HG02588 (cell line): ENCODE results near the gene CDC42BPB.
A peak's percentile ranks its signal among the peaks of the same experiment; 100 is the strongest.

Source experiments
- ATAC-seq: cut with Tn5 transposase; IDR thresholded peaks from one replicate; pipeline ENCODE4 v1.9.1; 2021; ENCODE audit warnings: mild to moderate bottlenecking, moderate library complexity; ENCODE audit not compliant: unreplicated experiment

The CDC42BPB gene

GRCh38 chr14:103094406-103095209 lies 37.3 kb upstream of the CDC42BPB start, which contains the start of gene EXOC3L4:
Gene EXOC3L4, plus strand, starts transcription at chr14:103094725. Its CDS starts 5,495 bp downstream, at chr14:103100220.
- no peak for ATAC-seq

GRCh38 chr14:103093856-103094405 lies 36.6 kb upstream of the CDC42BPB start:
- ATAC-seq: no peak

GRCh38 chr14:103091883-103092222 lies 34.5 kb upstream of the CDC42BPB start:
- peak; percentile 14 for ATAC-seq

GRCh38 chr14:103091041-103091882 lies 33.9 kb upstream of the CDC42BPB start:
- peak; percentile 65 for ATAC-seq

GRCh38 chr14:103090481-103091020 lies 33.2 kb upstream of the CDC42BPB start:
- ATAC-seq: no peak

GRCh38 chr14:103089386-103090335 lies 32.3 kb upstream of the CDC42BPB start:
- ATAC-seq: no peak

GRCh38 chr14:103088921-103089320 lies 31.6 kb upstream of the CDC42BPB start:
- ATAC-seq: no peak

- ATAC-seq: no peak
These were observed 30.0 kb upstream of the CDC42BPB start for GRCh38 chr14:103087343-103087835.

- no peak for ATAC-seq
These were observed 29.5 kb upstream of the CDC42BPB start for GRCh38 chr14:103086771-103087342.

- ATAC-seq: no peak
These were observed 28.1 kb upstream of the CDC42BPB start for GRCh38 chr14:103085106-103086091.

- no peak for ATAC-seq
These were observed 26.9 kb upstream of the CDC42BPB start, which contains the start of gene LBHD2 for GRCh38 chr14:103084021-103084919. Gene LBHD2, plus strand, starts transcription at chr14:103084210. Its CDS starts 1,803 bp downstream, at chr14:103086013.

GRCh38 chr14:103081951-103082350 lies 24.6 kb upstream of the CDC42BPB start:
- ATAC-seq: no peak

- no peak for ATAC-seq
These were observed 21.7 kb upstream of the CDC42BPB start for GRCh38 chr14:103078860-103079587.

GRCh38 chr14:103078420-103078749 lies 21.0 kb upstream of the CDC42BPB start:
- no peak for ATAC-seq

GRCh38 chr14:103074729-103075367 lies 17.5 kb upstream of the CDC42BPB start:
- no peak for ATAC-seq
